HepG2 (cell line): ENCODE results near the gene TAS2R1.

ENCODE experiments used
- ZNF510 ChIP-seq: sonication (generic); formaldehyde crosslinking; IDR thresholded peaks from 2 replicates; pipeline ENCODE4 v1.4.0; 2020; ENCODE audit warnings: low read depth, mild to moderate bottlenecking, missing genetic modification reagents
- TF ChIP-seq, protein P1 (sequence below): sonication (generic); formaldehyde crosslinking; IDR thresholded peaks from 2 replicates; pipeline ENCODE4 v1.5.0; 2020; ENCODE audit warnings: missing genetic modification reagents
- TF ChIP-seq, protein P2 (sequence below): sonication (generic); formaldehyde crosslinking; IDR thresholded peaks from 2 replicates; pipeline ENCODE4 v1.8.1; 2023; ENCODE audit warnings: mild to moderate bottlenecking, missing genetic modification reagents, borderline replicate concordance

DNA sequence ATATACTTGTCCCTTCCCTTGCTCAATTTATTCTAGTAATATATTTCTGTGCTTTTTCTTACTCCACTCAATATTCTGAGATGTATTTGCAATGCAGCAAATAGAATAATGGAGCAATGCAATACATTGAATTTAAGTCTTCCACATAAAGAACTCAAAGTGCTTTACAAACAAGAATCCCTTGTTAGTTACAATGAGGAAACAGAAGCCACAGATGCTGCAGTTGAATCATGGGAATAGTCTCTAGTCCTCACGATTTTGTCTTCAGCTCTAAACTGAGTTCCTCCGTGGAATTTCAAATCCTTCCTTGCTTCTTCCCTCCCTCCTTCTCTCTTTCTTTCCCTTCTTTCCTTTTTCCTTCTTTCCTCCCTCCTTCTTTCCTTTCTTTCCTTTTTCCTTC lies 12.5 kb upstream of the TAS2R1 start:
- TF ChIP-seq, protein P1, sequence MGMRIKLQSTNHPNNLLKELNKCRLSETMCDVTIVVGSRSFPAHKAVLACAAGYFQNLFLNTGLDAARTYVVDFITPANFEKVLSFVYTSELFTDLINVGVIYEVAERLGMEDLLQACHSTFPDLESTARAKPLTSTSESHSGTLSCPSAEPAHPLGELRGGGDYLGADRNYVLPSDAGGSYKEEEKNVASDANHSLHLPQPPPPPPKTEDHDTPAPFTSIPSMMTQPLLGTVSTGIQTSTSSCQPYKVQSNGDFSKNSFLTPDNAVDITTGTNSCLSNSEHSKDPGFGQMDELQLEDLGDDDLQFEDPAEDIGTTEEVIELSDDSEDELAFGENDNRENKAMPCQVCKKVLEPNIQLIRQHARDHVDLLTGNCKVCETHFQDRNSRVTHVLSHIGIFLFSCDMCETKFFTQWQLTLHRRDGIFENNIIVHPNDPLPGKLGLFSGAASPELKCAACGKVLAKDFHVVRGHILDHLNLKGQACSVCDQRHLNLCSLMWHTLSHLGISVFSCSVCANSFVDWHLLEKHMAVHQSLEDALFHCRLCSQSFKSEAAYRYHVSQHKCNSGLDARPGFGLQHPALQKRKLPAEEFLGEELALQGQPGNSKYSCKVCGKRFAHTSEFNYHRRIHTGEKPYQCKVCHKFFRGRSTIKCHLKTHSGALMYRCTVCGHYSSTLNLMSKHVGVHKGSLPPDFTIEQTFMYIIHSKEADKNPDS: no peak
- TF ChIP-seq ZNF510 (CRISPR knock-in tag): no peak
- TF ChIP-seq, protein P2, sequence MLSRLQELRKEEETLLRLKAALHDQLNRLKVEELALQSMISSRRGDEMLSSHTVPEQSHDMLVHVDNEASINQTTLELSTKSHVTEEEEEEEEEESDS (CRISPR knock-in tag): no peak
